8988T (cell line): Measurements from ENCODE around the gene CDKN2B-AS1.

Experiments
- DNase-seq: peaks from one replicate; pipeline ENCODE4 v3.0.0; 2011

Gene CDKN2B-AS1

DNA sequence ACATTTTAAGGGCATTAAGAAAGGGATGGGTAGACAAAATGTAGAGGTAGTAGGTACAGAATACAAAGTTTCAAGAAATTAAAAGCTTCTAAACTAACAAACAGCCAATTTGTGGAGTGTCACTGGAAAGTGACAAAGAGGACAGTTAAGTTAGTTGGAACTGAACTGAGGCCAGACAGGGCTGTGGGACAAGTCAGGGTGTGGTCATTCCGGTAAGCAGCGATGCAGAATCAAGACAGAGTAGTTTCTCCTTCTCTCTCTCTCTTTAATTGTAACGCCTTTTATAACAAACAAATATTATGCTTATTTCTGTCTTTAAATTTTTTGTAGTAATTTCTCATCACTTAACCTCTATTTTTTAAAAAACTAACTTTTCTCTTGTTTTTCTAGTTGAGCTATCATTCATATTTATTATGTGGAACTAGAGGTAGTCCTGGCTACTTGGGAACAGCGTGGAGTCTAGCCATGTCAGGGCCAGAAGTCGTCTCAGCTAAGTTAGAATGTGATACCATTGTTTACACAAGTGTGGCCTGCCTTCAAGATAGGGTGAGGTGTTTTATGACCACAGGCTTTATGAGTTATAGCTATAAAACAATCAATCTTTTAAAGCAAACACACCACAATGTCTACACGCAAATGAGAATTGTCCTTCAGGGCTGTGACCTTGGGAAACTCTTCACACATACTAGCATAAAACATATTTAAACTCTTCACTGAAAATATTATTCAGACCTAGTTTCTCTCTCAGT lies 129.8 kb downstream of the CDKN2B-AS1 start:
- no peak for DNase-seq

DNA sequence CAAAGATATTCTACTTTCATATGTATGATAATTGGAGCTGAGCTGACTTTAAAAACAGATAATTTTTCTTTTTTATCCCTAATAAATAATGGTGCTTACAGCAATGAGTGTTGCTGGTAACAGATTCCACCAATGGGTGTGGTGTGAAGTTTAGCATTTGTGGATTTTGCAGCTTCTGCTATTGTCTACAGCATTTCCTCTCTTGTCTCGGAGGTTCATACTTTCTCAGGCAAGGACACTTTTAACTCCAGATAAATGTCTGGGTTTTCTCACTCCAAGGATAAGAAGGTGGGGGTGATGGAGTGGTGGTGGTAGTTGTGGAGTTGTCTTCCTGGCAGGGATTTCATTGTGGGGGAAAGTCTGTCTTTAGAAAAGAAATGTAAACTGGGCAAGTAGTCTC lies 134.5 kb downstream of the CDKN2B-AS1 start:
- no peak for DNase-seq

DNA sequence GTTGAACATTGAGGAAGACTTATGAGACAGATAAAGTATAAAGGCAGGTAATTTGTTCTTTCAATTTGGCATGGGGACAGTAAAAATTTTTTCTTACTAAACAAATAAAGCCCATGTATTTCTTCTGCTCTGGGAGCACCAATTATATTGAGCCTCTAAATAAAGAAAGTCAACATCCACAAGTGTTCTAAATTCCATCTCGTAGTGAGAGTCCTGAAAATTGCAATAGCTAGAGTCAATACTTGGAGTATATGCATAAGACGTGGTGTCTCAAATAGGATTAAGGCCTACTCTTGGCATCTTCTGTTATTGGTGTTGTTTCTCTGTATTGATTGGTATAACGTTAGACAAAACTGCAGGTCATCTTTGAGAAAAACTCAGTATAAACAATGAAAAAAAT lies 135.0 kb downstream of the CDKN2B-AS1 start:
- no peak for DNase-seq

DNA sequence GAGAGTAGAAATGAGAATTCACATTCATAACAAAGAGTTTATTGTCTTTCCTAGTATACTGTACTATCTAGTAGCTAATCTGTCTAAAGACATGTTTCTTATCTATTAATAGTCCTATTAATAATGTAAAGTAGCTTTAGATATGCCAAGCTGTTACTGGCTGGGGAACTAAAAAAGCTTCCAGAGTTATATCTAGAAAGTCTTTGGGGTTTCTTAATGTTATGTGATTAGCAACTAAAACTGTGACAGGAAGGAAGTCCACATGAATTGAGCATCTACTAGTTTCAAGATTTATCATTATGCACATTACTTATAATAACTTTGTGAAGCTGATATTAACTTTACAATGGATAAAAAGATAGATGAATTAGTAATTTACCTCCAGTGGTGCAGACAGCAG lies 137.2 kb downstream of the CDKN2B-AS1 start:
- no peak for DNase-seq

DNA sequence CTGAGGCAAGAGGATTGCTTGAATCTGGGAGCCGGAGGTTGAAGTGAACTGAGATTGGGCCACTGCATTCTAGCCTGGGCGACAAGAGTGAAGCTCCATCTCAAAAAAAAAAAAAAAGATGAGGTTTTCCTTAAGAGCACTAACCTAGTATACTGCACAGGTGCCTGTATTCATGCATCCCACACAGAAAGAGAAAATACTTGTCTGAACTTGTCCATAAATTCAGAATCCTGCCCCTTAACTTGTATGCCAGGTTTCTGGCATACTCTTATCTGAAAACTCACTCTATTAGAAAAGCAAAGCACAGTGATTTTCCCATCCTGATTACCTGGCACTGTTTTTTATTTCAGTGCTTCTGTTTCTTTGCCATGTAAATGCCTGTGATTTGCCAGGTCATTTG lies 139.8 kb downstream of the CDKN2B-AS1 start:
- no peak for DNase-seq

DNA sequence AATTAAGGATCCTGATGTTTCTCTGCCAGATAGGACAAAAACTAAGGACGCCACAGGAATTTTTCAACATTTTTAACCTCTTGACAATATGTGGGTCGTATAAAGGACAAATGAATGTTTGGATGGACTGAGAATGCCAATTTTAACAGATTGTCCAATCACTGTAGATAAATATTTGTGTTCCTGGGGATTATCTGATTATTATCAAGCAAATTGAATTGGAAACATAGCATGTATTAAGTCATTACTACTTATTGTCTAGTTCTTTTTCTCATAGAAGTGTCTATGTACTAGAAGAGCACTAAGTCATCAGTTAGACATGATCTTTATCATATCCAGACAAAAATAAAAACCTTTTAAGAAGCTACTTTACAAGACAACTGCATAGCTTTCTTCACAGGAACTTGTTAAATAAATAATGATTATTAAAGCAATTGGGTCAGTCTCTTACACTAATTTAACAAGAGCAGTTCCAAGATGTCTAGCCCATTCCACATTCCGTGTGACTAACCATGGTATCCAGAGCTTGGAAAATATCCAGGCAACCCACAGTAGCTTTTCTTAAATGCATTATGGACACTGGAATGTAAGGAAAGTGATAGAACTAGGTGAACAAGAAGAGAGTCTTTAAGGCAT lies 142.0 kb downstream of the CDKN2B-AS1 start:
- no peak for DNase-seq

DNA sequence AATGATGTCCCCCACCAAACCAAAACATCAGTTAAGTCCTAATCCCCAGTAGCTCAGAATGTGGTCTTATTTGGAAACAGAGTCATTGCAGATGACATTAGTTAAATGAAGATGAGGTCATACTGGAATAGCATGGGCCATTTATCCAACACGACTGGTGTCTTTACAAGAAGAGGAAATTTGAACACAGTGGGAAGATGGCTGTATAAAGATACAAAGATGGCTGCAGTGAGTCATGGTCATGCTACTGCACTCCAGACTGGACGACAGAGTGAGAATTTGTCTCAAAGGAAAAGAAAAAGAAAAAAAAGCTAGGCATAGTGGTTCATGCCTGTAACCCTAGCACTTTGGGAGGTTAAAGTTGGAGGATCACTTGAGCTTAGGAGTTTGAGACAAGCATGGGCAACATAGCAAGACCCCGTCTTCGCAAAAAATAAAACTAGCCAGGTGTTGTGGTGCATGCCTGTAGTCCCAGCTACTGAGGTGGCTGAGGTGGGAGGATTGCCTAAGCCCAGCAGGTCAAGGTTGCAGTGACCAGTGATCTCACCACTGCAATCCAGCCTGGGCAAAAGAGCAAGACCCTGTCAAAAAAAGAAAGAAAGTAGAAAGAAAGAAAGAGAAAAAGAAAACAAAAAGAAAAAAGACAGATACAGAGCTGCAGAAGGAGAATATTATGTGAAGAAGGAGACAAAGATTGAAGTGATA lies 144.5 kb downstream of the CDKN2B-AS1 start:
- DNase-seq = no peak

DNA sequence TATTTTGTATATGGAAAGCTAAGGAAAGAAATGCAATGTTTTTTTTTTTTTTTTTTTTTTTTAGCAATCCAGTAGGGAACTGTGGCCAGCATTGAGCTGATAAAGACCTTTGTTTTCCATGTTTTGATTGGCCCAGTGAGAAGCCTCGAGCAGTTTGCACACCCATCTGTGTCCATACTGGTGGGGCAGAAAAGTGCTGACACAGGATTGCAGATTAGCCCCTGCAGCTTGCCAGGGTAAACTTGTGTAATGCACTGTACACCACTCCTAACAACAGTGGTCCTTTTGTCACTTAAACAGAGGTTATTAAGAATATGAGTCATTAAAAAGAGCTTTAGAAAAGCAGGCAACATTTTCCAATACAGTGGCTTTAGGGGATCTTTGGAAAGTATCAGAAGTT lies 147.3 kb downstream of the CDKN2B-AS1 start:
- DNase-seq = no peak

DNA sequence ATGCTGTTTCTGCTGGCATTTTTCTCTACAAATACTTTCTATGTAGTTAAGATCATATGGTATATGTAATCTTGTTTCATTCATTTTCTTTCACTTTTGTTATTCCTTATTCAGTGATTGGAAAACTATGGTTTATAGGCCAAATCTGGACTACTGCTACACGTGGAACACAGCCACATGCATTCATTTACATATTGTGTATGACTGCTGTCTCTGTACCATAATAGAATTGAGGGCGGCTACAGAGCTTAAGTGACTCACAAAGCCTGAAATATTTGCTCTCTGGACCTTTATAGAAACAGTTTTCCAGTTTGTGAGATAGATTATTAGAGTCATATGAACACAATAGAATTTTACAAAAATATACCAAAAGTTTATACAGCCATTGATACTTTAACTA lies 148.1 kb downstream of the CDKN2B-AS1 start:
- DNase-seq = no peak

DNA sequence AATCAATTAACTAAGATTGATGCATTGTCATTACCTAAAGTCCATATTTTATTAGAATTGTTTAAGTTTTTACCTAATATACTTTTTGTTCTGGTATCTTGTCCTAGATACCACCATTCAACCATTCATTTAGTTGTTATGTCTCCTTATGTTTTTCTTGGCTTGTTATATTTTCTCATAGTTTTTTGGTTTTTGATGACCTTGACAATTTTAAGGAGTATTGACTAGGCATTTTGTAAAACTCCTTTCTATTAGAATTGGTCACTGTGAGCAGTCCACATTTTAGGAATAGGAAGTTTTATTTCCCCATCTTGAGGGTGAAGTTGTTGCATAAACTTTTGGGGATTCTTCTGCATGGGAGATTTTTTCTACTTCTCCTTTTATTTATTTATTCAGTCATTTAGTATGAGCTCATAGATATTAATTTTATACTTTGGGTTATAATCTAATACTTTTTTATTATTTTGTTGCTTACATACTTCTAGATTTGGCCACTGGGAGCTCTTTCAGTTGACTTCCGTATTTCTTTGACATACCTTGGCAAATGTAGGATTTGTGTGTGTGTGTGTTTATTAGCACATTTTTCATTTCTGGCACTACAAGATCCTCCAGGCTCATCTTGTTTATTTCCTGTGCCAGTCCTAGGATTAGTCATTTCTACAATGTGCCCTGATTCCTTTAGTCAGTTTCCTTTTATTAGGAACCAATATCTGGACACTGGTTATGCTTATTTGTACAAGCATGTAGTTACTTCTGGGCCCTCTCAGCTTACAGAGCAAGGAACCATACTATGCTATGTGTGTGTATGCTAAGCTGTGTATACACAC lies 149.4 kb downstream of the CDKN2B-AS1 start:
- no peak for DNase-seq

DNA sequence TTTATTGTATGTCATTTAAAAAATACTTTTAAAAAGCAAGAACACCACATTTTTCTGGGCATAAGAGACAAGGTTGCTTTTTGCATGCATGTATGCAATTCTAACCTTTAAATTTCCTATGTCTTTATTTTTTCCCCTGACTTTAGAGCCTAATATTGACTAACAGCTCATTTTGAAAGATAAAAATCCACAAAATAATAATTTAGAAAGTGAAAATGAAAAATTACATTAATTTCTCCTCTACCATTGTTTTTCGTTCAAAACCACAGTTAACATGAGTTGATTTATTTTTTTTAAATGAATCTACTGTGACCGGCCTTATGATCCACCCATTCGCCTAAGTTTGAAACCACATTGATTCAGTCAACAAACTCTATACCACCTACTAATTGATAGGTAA lies 152.0 kb downstream of the CDKN2B-AS1 start:
- no peak for DNase-seq

DNA sequence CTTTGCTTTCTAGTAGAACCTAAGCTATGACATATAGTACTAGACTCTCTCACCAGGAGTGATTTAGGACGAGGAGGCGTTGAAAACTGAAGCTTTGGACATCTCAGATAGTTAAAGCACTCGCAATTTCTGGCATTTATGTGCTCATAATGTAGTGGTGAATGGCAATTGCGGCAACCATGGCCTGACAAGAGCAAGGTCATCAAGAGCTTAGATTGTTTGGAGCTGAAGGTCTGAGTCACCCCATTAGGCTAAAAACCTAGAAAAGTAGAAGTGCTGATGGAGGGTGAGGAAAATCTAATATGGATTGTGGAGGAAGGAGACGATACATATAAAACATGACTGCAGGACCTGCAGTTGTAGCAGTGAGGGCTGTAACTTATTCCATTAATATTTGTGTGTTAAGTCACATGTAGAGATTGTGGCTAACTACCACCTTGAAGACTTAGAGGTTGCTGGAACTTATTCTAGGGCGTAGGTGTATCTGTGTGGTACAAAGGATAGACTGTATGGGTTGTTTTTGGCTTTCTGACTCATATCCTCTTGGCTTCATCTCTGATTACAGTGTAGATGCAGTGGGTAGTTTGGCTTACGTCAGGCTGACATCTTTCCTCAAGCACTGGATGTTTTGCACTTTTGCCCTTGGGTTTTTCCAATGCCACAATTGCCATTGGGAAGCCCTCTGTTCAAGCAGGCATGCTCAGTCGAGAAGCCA lies 153.4 kb downstream of the CDKN2B-AS1 start:
- no peak for DNase-seq

DNA sequence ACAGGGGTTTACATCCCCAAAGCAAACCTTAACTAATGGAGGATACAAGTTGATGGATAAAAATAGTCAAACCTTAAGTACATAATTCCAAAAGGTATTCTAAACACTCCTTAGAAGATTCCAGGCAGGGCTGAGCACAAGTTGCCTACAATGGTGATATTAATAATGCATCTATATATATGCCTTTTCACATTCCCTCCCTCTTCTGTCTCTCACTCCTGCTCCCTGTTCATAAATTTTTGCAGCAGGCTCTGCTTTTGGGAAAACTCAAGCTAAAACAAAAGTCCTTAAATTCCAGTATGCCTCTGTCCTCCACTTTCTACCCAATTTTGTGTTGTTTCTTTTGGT lies 153.9 kb downstream of the CDKN2B-AS1 start:
- DNase-seq = no peak

DNA sequence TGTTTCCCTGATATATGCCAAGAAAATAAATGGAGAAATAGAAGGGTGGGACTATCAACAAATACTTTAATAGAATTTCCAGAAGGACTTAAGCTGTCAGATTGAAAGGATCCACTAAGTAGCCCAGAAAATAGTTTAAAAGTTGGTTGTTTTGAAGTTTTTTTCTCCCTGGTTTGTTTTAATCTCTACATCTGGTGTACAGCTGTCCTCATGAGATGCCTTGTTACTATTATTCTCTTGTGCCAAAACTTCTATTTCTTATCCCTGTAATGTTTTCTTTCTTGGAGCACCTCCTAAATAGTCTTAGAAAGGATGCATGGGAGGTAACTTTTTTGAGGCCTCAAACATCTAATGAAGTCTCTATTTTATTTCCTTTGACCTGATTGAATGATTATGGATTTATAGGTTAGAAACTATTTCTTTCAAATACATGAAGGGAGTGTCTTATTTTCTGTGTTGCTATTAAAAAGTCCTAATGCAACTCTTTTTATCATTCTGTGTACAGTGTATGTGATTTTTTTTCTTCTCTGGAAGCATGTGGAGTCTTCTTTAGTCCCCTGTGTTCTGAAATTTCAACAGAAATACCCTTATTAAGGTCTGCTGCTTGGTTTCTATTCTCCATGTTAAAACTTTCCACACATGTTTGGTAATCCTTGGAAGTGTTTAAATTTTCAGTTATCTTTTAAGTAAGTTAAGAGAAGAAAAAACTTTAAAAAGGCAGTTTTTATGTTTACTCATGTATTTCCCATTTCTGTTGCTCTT lies 154.5 kb downstream of the CDKN2B-AS1 start:
- DNase-seq = no peak

DNA sequence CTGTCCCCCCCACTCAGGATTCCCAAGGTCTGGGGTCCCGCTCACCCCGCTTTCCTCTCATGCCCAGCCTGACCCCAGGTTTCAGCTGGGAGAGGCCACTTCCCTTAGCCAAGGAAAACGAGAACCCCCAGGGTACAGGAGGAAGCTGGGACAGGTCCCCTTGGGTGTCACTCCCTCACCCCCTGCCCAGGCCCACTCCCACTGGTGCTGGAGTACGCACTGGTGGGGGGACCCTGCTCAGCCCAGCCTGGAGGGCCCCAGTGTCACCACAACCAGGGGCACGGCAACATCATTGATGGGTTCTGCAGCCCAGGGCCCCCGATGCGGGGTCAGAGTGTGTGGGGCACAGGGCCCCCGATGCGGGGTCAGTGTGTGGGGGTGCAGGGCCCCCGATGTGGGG lies 159.5 kb downstream of the CDKN2B-AS1 start:
- DNase-seq = no peak

DNA sequence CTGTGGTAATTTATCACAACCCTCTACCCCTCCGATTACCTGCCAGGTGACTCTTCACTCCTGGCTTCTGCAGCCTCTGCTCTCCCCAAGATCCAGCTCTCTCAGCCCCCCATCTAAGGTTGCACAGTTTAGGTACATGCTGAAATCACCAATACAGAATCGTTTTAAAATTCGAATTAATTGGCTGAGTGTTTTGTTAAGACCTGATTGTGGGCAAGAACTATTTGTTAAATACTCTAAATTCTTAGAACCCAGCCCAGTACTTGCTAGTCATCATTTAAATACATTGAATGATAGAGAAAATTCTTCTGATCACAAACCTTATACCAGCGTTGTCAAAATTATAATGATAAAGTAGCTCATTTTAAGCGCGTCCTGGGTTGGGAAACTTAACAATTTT lies 162.0 kb downstream of the CDKN2B-AS1 start:
- no peak for DNase-seq

DNA sequence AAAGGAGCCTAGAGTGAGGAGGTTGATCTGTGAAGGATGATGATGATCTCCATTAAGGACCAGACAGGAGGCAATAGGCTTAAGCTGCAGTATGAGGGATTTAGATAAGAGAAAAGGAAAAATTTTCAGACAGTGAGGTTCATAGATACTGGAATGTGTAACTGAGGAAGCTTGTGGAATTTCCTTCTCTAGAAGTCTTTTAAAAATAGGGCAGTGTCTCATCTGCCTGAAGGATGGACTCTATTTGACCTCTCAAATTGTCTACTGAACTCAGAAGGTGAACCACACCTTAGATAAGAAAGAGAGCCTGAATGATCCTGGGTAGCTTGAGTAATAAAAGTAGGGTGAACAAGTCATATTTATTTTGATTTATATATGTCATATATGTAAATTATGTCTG lies 162.7 kb downstream of the CDKN2B-AS1 start:
- no peak for DNase-seq

DNA sequence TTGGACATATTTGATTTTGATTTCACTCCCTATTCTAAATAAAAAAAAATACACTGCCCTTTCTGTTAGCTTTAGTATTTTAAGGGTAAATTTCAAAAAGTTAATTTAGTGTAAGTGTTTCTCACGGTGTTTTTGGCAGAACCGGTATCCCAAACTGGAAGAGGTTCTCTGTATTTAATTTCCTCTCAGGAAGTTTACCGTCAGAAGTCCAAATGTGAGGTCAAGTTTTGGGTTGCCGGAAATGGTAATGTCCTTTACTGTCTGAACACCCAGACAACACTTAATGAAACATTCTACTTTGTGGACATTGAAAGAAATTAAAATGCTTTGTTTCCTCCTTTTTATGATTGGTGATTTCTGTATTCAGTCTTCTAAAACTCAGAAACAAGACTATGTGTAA lies 163.2 kb downstream of the CDKN2B-AS1 start:
- DNase-seq = no peak

DNA sequence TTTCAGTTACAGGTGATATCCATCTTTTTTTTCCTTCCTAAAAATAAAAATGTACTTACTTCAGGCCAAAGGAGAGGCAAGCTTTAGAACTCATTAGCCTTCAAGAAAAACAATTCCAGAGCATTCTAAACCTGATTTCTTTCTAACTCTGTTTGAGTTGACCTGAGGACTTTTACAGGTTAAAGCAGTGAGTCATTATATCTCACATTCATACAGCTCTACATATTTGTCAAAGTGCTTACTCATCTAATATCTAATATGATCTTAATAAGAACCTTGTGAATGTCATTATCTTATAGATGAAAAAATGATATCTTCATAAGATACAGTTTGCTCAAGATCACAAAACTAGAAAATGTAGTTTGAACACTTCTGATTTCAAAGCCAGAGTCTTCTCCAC lies 163.7 kb downstream of the CDKN2B-AS1 start:
- no peak for DNase-seq

DNA sequence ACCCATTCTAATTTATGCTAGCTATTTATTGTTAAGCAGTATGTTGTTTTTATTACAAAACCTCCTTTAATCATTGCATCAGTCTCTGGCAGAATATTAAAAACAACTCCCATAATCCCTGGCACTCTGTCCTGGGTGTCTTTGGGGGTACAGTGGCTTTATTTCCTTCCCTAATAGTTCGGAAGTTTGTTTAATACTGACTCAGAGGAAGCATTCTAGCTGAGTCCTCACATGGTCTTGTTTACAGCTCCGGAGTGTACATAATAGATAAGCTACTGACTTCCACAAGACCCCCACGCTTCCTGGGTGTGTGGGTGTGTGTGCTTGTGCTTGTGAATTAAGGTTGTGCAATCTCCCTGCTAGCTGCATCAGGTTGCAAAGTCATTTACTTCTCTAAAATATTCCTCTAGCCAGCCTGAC lies 164.3 kb downstream of the CDKN2B-AS1 start:
- DNase-seq = no peak

DNA sequence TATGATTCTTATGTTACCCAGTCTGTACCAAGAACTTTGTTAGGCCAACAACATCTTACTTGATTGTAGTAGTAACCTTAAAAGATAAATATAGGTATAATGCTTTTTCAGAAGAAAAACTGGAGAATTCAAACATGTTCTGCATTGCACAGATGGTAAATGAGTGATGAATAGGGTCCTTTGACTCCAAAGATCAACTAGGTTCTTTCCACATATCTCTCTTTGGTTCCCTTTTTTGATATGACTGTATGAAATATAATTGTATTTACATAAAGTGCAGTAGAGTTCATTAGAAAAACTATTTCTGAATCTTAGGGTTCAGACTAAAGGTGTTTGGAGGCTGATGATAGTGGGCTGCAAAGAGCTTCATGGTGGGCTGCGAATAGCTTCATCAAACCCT lies 165.0 kb downstream of the CDKN2B-AS1 start:
- no peak for DNase-seq

DNA sequence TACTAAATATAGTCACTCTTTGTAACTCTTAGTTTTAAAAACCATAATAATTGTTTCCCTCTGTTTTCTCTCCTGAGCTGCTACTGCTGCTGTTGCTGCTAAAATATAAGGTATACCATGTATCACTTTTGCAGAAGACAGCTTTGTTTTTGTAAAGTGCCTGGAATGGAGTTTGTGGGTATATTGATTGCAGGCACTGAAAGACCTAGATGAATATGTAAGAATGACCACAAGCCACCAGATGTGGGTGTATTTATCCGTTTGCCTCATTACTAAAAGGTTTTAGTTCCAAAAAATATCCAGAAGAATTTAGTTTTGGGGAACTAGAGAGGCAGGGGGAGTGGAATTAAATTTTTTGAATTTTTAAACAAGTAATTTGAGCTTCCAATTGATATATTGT lies 165.6 kb downstream of the CDKN2B-AS1 start:
- DNase-seq = no peak
